HG03064 (cell line): ENCODE measurements around the gene SNRNP70.
"Not testable (repeated sequence)": the region's sequence is repeated elsewhere in the genome, so short reads cannot be mapped to it uniquely, and the experiment has no call there.

ENCODE experiments used
- ATAC-seq: cut with Tn5 transposase; IDR thresholded peaks from one replicate; pipeline ENCODE4 v1.9.1; 2021; ENCODE audit warnings: low read depth; ENCODE audit not compliant: unreplicated experiment

The SNRNP70 gene

DNA sequence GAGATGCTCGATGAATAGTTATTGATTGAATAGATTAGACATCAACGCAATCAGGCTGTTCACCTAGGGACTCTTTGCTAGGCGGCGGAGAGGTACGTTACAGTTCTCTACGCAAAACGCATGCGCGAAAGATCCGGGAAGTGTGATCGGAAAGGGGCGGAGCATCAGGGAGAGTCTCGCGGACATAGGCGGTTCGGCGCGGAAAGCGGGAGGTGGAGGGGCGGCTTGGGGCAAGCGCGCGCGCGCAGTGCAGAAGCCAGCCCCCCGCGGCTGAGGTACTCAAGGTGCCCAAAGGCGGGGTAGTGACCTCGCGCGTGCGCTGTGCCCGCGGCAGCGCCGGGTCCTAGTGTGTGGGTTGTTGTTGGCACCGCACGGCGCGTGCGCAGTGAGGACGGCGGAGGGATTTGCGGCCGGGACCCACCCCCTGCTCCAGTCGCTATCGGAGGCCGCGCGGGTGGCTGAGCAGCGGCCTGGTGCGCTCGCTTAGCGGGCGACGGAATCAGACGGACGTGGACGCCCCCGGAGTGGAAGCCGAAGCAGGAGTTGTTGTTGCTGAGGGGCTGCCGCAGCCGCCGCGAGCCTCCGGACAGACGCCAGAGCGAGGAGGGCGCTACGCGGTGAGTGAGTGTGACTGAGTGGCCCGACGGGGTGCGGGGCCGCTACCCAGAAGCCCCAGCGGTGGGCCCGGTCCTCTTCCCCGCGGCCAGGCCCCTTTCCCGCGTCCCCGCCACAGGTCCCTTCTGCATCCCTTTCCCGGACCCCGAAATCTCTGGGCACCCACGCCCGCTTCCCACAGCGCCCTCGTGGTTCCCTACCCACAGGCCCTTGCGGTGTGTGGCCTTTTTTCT is at the start of gene SNRNP70:
Gene SNRNP70 (plus strand): TSS at position 432 of the 848 bp plus-strand sequence. CDS start 964 bp downstream, outside the sequence.
- ATAC-seq = peak; percentile 83

DNA sequence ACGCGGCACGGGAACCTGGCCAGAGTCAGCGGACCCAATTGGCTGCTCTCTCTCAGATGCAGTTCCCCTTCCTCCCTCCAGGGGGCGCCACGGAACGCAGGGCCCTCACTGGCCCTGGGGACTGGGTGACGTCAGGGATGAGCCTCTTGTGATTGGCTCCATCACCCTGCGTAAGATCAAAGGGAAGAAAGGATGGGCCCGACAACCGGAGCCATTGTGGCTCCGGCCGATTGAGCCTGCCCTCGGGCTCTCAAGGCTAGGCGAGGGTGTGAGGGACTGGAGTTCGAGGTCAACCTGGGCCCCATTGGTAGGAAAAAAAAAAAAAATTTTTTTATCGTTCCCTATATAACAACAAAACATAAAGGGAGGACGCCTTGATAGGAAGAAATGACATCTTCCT is 48.4 kb upstream of the SNRNP70 start, which contains the start of gene CGB1:
Gene CGB1 (minus strand): TSS at position 81 of the 400 bp plus-strand sequence. CDS start 184 bp downstream, outside the sequence.
- ATAC-seq = not testable (repeated sequence)

GRCh38 chr19:49038111-49038510 is 47.1 kb upstream of the SNRNP70 start:
- ATAC-seq = not testable (repeated sequence)

DNA sequence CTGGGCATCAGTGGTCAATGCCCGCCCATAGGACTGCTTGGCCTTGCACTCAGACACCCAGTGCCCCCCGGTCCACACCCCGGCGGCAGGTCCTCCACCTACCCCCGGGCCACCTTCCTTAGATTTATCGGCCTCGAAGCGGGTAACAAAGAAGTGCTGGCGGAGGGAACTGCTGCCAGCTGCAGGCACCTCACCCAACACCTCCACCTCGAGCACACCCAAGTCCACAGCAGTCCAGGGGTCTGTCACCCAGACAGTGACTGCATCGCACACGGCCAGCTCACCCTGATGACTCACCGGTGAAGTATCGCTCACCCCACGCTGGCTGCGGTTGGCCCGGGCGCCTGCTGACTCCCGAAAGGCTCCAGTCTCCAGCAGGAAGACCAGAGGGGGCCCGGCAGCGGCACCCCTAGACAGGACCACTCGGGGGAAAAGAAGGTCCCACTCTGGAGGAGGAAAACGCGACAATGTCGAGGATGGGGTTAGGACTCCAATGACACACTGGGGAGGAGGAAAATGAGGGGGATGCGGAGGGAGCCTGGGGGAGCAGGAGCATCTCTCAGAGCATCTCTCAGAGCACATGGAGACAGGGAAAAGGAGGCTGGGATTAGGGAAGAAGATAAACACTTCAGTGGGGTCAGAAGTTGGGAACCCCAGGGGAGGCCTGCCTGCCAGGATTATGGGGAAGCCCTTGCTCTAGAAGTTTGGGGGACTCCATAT is 46.5 kb upstream of the SNRNP70 start:
- not testable (repeated sequence) for ATAC-seq

GRCh38 chr19:49039736-49040135 is 45.5 kb upstream of the SNRNP70 start:
- ATAC-seq = not testable (repeated sequence)

DNA sequence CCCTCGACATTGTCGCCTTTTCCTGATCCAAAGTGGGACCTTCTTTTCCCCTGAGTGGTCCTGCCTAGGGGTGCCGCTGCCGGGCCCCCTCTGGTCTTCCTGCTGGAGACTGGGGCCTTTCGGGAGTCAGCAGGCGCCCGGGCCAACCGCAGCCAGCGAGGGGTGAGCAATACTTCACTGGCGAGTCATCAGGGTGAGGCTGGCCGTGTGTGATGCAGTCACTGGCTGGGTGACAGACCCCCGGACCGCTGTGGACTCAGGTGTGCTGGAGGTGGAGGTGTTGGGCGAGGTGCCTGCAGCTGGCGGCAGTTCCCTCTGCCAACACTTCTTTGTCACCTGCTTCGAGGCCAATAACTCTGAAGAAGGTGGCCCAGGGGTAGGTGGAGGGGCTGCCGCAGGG is 43.1 kb upstream of the SNRNP70 start:
- ATAC-seq = no peak

- ATAC-seq = not testable (repeated sequence)
Measured at GRCh38 chr19:49042666-49043065, 42.6 kb upstream of the SNRNP70 start.

- not testable (repeated sequence) for ATAC-seq
Measured at GRCh38 chr19:49043548-49043947, 41.7 kb upstream of the SNRNP70 start, which contains the start of gene CGB5. Gene CGB5 (plus strand): TSS chr19:49043848. CDS start chr19:49044210, 362 bp downstream.

- not testable (repeated sequence) for ATAC-seq
Measured at GRCh38 chr19:49049011-49049410, 36.2 kb upstream of the SNRNP70 start, which contains the start of gene CGB8. Gene CGB8 (minus strand): TSS chr19:49049111. CDS start chr19:49048739, 372 bp downstream.

- not testable (repeated sequence) for ATAC-seq
Measured at GRCh38 chr19:49049834-49050233, 35.4 kb upstream of the SNRNP70 start.

GRCh38 chr19:49050376-49051033 is 34.7 kb upstream of the SNRNP70 start:
- ATAC-seq = not testable (repeated sequence)

DNA sequence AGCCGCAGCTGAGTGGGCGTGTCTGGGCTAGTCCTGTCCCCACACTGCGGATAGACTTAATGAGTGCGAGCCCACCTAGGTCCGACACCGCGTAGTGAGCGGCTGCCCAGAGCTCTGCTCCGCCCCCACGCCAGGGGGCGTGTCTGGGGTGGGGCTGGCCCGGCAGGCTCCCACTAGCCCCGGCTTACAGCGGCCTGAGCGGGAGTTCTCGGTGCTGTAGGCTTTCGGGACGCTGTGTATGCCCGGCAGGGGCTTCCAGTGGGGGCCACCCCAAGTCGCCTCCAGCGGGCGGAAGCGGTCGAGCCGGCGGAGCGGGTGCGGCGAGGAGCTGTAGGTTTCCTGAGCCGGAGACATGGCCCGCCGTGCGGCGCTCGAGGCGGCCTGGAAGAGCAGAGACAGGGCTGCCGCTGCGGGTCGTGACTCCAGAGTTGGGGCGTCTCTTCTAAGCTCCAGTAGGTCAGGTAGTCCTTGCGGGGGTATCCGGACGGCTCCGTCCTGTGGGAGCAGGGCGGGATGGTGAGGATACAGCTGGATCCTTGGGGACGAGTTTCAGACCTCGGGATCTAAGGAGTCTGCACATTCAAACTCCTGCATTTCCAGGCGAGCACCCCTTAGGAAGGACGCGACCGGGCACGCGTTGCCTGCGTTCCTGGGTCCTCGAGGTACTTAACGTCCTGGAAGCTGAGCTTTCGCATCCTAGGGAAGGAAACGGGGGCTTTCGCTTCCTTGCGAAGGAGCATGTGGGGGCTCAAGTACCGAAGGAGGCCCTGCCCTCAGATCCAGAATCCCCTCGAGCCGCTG is 28.9 kb upstream of the SNRNP70 start:
- no peak for ATAC-seq

DNA sequence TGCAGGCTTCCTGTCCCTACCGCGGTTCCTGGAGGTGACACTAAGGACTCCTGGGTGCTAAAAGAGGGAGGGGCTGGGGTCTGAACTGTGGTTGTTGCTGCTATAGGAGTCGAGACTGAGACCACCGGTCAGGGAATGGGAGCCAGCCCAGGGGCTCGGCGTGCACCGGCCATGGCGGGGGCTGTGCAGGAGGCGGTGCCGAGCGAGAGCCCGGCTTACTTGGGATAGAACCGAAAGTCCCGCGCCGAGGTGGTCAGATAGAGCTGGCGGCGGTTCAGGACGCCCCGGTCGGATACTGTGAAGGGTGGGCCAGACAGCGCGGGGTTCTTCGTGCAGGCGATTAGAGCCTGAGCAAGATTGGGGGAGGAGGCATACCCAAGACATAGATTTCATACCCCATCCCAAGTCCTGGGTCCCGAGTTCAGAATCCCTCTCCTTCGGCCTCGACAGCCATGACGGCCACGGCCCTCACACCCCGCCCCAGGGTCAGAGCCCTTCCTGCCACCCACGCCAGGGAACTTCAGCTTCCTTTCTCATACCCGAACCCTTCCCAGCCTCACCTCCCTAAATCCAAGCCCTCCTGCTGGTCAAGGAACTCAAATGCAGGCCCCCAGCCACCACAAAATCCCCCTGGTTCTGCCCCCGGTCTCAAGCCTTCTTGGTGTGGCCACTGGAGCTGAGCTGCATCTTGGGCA is 28.2 kb upstream of the SNRNP70 start:
- ATAC-seq = not testable (repeated sequence)

GRCh38 chr19:49057636-49058234 is 27.5 kb upstream of the SNRNP70 start, which contains the start of gene CGB7:
Gene CGB7 (minus strand): TSS chr19:49057749. CDS start chr19:49055375, 2,374 bp downstream.
- ATAC-seq = no peak

DNA sequence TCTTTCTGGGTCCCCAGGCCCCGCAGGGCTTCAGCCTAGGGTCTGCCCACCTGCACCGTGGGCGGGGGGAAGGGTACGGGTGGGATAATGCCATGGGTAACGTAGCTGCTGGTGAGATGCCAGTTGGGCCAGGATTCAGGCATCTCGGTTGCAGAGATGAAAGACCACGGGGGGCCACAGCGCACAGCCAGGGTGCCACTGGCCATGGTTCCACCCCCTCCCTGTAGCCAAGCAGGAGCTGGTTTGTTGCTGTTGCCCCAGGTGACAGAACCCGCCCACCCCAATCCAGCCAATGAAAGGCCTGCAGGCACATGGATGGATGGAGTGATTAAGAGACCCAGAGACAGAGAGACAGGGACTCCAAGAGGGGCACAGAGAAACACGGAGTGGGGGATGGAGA is 26.7 kb upstream of the SNRNP70 start:
- no peak for ATAC-seq

- no peak for ATAC-seq
Measured at GRCh38 chr19:49059053-49059452, 26.2 kb upstream of the SNRNP70 start.

GRCh38 chr19:49061000-49061399 is 24.3 kb upstream of the SNRNP70 start:
- ATAC-seq = no peak

DNA sequence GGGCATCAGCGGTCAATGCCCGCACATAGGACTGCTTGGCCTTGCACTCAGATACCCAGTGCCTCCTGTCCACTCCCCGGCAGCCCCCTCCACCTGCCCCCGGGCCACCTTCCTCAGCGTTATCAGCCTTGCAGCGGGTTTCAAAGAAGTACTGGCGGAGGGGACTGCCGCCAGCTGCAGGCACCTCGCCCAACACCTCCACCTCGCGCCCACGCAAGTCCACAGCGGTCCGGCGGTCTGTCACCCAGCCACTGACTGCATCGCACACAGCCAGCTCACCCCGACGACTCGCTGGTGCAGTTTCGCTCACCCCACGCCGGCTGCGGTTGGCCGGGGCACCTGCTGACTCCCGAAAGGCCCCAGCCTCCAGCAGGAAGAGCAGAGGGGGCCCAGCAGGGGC is 23.8 kb upstream of the SNRNP70 start:
- ATAC-seq = no peak
